ENCODE data around the gene FMNL3. TPM values are rescaled to one million over a fixed set of nuclear protein-coding genes. Genes with fewer than 3 reads are reported as not detected.

The FMNL3 gene
- total RNA-seq, 1 donor from 2014 or later = 58.4 TPM

DNA sequence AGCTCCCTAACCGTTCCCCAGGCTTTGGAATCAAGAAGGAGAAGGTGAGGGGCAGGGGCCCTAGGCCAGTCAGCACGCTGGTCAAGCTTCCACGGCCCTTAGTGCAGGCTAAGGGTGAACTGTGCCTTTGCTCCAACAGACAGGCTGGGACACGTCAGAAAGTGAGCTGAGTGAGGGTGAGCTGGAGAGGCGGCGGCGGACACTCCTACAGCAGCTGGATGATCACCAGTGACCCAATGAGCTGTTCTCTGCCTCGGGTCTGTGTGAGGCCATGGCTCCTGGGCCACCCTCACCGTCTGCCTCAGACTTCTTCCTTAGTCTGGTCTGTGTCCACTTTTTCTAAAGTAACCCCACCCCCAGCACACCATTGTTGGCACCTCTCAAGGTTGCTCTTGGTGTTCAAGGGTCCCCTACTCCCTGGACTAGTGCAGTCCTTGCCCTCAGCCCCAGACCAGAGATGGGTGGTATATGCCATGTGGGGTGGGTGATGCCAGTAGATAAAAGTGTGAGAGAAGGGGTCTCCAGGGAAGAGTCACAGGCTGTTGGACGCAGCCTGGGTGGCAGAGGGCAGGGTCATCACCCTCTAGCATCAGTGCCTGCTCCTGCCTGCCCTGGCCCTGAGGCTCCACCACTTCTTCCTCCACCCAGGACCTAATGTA, 63.1 kb downstream of the FMNL3 start:
- Histone ChIP-seq H3K9me3 (ENCODE audit: insufficient read depth, low read depth, low read length) (no peaks in the 10 kb centered on the region), H3K9ac (ENCODE audit: low read length) (no peak overlapping the region), H2AFZ (ENCODE audit: low read depth, low read length) (no peak overlapping the region), H3K27me3 (ENCODE audit: insufficient read depth, low read length) (no peaks in the 10 kb centered on the region), H3K4me3 (ENCODE audit: insufficient read depth, low read depth, low read length) (no peak overlapping the region), H3K79me2 (ENCODE audit: insufficient read depth, low read length) (no peaks in the 10 kb centered on the region), H3K27ac (ENCODE audit: low read depth, low read length) (no peak overlapping the region), H3K4me2 (ENCODE audit: low read length) (no peak overlapping the region), H3K36me3 (ENCODE audit: insufficient read depth, low read length) (peaks cover 33% of the 10 kb centered on the region), H3K4me1 (ENCODE audit: insufficient read depth, low read length) (no peaks in the 10 kb centered on the region), H4K20me1 (ENCODE audit: insufficient read depth, low read length) (peaks cover 4% of the 10 kb centered on the region)
- Mint-ChIP-seq H3K9me3 (ENCODE audit: unreplicated experiment) (no peaks in the 10 kb centered on the region), H3K4me1 (ENCODE audit: low read depth, unreplicated experiment) (peaks cover 18% of the 10 kb centered on the region), H3K27me3 (ENCODE audit: low read depth, unreplicated experiment) (no peaks in the 10 kb centered on the region), H3K4me3 (ENCODE audit: unreplicated experiment) (no peak overlapping the region), H3K27ac (ENCODE audit: unreplicated experiment) (no peak overlapping the region), H3K36me3 (ENCODE audit: low read depth, unreplicated experiment) (peaks cover 25% of the 10 kb centered on the region)
- TF ChIP-seq, protein P1, sequence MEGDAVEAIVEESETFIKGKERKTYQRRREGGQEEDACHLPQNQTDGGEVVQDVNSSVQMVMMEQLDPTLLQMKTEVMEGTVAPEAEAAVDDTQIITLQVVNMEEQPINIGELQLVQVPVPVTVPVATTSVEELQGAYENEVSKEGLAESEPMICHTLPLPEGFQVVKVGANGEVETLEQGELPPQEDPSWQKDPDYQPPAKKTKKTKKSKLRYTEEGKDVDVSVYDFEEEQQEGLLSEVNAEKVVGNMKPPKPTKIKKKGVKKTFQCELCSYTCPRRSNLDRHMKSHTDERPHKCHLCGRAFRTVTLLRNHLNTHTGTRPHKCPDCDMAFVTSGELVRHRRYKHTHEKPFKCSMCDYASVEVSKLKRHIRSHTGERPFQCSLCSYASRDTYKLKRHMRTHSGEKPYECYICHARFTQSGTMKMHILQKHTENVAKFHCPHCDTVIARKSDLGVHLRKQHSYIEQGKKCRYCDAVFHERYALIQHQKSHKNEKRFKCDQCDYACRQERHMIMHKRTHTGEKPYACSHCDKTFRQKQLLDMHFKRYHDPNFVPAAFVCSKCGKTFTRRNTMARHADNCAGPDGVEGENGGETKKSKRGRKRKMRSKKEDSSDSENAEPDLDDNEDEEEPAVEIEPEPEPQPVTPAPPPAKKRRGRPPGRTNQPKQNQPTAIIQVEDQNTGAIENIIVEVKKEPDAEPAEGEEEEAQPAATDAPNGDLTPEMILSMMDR (IDR thresholded peaks at IDR 0.05; ENCODE audit: insufficient read depth, low read depth, low read length) = no peak
- TF ChIP-seq EZH2 (IDR thresholded peaks at IDR 0.05; ENCODE audit: insufficient read depth, low read length) = no peak
- no peak for FAIRE-seq
- DNase-seq (ENCODE audit: low read depth) = no peak

DNA sequence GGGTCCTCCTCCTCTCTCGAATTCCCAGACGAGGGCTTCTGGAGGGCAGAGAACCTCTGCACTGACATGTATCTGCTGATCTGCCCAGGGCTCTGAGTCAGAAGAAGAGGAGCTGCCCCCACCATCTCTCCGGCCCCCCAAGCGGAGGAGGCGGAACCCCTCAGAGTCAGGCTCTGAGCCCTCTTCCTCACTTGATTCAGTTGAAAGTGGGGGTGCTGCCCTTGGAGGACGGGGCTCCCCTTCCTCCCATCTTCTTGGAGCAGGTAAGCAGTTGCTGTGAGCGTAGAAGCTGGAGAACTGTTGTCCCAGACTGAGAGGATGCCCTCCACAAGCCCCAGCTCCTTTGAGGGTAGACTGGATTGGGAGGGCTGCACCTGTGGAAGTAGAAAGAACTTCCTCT, 64.1 kb downstream of the FMNL3 start:
- no peaks in the 10 kb centered on the region for H3K9me3 Mint-ChIP-seq (ENCODE audit: unreplicated experiment)

More for the DNA sequence above, 64.1 kb downstream of the FMNL3 start:
- H3K4me3 Mint-ChIP-seq (ENCODE audit: unreplicated experiment) = no peak overlapping the region
- Histone ChIP-seq H3K4me1 (ENCODE audit: insufficient read depth, low read length) (no peaks in the 10 kb centered on the region), H3K27me3 (ENCODE audit: insufficient read depth, low read length) (no peaks in the 10 kb centered on the region), H3K4me3 (ENCODE audit: insufficient read depth, low read depth, low read length) (no peak overlapping the region), H3K9ac (ENCODE audit: low read length) (no peak overlapping the region), H3K4me2 (ENCODE audit: low read length) (no peak overlapping the region), H3K27ac (ENCODE audit: low read depth, low read length) (no peak overlapping the region), H2AFZ (ENCODE audit: low read depth, low read length) (no peak overlapping the region), H3K79me2 (ENCODE audit: insufficient read depth, low read length) (no peaks in the 10 kb centered on the region), H3K9me3 (ENCODE audit: insufficient read depth, low read depth, low read length) (no peaks in the 10 kb centered on the region), H3K36me3 (ENCODE audit: insufficient read depth, low read length) (peaks cover 28% of the 10 kb centered on the region), H4K20me1 (ENCODE audit: insufficient read depth, low read length) (peaks cover 4% of the 10 kb centered on the region)
- no peak for FAIRE-seq
- H3K36me3 Mint-ChIP-seq (ENCODE audit: low read depth, unreplicated experiment) = peaks cover 17% of the 10 kb centered on the region
- peaks cover 15% of the 10 kb centered on the region for H3K4me1 Mint-ChIP-seq (ENCODE audit: low read depth, unreplicated experiment)
- TF ChIP-seq, protein P1 (IDR thresholded peaks at IDR 0.05; ENCODE audit: insufficient read depth, low read depth, low read length) = no peak
- no peak for TF ChIP-seq EZH2 (IDR thresholded peaks at IDR 0.05; ENCODE audit: insufficient read depth, low read length)
- no peak for DNase-seq (ENCODE audit: low read depth)
- no peaks in the 10 kb centered on the region for H3K27me3 Mint-ChIP-seq (ENCODE audit: low read depth, unreplicated experiment)
- H3K27ac Mint-ChIP-seq (ENCODE audit: unreplicated experiment) = no peak overlapping the region

Measured in astrocyte (in vitro differentiated cells and primary cell).